ENCODE data around the gene FLOT2.
"Not testable (repeated sequence)": the region's sequence is repeated elsewhere in the genome, so short reads cannot be mapped to it uniquely, and the experiment has no call there.

FLOT2 gene

GRCh38 chr17:28917029-28917428 lies 19.5 kb upstream of the FLOT2 start:
- DNase-seq (ENCODE audit: extremely low read depth in 1 of 2, low read depth in 1 of 2), result no peak

GRCh38 chr17:28916302-28916934 lies 18.9 kb upstream of the FLOT2 start:
- no peak for DNase-seq (ENCODE audit: extremely low read depth in 1 of 2, low read depth in 1 of 2)

GRCh38 chr17:28912938-28913333 lies 15.4 kb upstream of the FLOT2 start:
- no peak for DNase-seq (ENCODE audit: extremely low read depth in 1 of 2, low read depth in 1 of 2)

GRCh38 chr17:28912281-28912937 lies 14.9 kb upstream of the FLOT2 start:
- DNase-seq (ENCODE audit: extremely low read depth in 1 of 2, low read depth in 1 of 2), result no peak

- DNase-seq (ENCODE audit: extremely low read depth in 1 of 2, low read depth in 1 of 2), result no peak
Observed at GRCh38 chr17:28911411-28912045, 14.0 kb upstream of the FLOT2 start.

GRCh38 chr17:28910534-28910933 lies 13.0 kb upstream of the FLOT2 start:
- DNase-seq (ENCODE audit: extremely low read depth in 1 of 2, low read depth in 1 of 2), result no peak

- no peak for DNase-seq (ENCODE audit: extremely low read depth in 1 of 2, low read depth in 1 of 2)
Observed at GRCh38 chr17:28908640-28909167, 11.2 kb upstream of the FLOT2 start.

GRCh38 chr17:28907709-28908475 lies 10.4 kb upstream of the FLOT2 start:
- no peak for DNase-seq (ENCODE audit: extremely low read depth in 1 of 2, low read depth in 1 of 2)

GRCh38 chr17:28906706-28907438 lies 9.3 kb upstream of the FLOT2 start:
- DNase-seq (ENCODE audit: extremely low read depth in 1 of 2, low read depth in 1 of 2), result no peak

GRCh38 chr17:28906276-28906675 lies 8.7 kb upstream of the FLOT2 start:
- no peak for DNase-seq (ENCODE audit: extremely low read depth in 1 of 2, low read depth in 1 of 2)

- no peak for DNase-seq (ENCODE audit: extremely low read depth in 1 of 2, low read depth in 1 of 2)
Observed at GRCh38 chr17:28904800-28905199, 7.3 kb upstream of the FLOT2 start.

- DNase-seq (ENCODE audit: extremely low read depth in 1 of 2, low read depth in 1 of 2), result not testable (repeated sequence)
Observed at GRCh38 chr17:28903546-28903841, 6.0 kb upstream of the FLOT2 start.

- DNase-seq (ENCODE audit: extremely low read depth in 1 of 2, low read depth in 1 of 2), result peak; percentile 81 to 93
Observed at GRCh38 chr17:28902819-28903545, 5.4 kb upstream of the FLOT2 start, which contains the start of gene DHRS13. DHRS13 (minus strand) TSS chr17:28903079; CDS start chr17:28902944, 135 bp downstream.

- peak in 1 of 2 donors; percentile 24 for DNase-seq (ENCODE audit: extremely low read depth in 1 of 2, low read depth in 1 of 2)
Observed at GRCh38 chr17:28901866-28902818, 4.6 kb upstream of the FLOT2 start.

GRCh38 chr17:28900986-28901726 lies 3.6 kb upstream of the FLOT2 start:
- no peak for DNase-seq (ENCODE audit: extremely low read depth in 1 of 2, low read depth in 1 of 2)

GRCh38 chr17:28899212-28899815 lies 1.8 kb upstream of the FLOT2 start:
- DNase-seq (ENCODE audit: extremely low read depth in 1 of 2, low read depth in 1 of 2), result no peak

- DNase-seq (ENCODE audit: extremely low read depth in 1 of 2, low read depth in 1 of 2), result no peak
Observed at GRCh38 chr17:28898527-28898955, 1.0 kb upstream of the FLOT2 start.

Measured in activated CD8-positive, alpha-beta memory T cell treated with anti-CD3 and anti-CD28 coated beads for 1 hour (primary cell).